AG04450 (cell line): Measurements from ENCODE around the gene PPFIA1. TPM values are rescaled to one million over a fixed set of nuclear protein-coding genes. Genes with fewer than 3 reads are reported as not detected.
"Not testable (repeated sequence)": the region's sequence is repeated elsewhere in the genome, so short reads cannot be mapped to it uniquely, and the experiment has no call there.

ENCODE experiments used
- CTCF ChIA-PET: fragments of 300-600, 350-600 bp; formaldehyde crosslinking; extraction: SDS; loops from one replicate; lab custom pipeline; 2022; ENCODE audit warnings: antibody characterized with exemption, inconsistent platforms; lab: Charles Lee
- POLR2A ChIA-PET: fragments of 350-600 bp; formaldehyde crosslinking; extraction: SDS; loops from one replicate; lab custom pipeline; 2021; ENCODE audit warnings: antibody characterized with exemption, inconsistent platforms; lab: Yijun Ruan, JAX
- DNase-seq: peaks from one replicate; pipeline ENCODE4 v3.0.0-alpha.2; 2011; ENCODE audit warnings: low read depth, low spot score
- H3K27ac ChIP-seq: one replicate; pipeline ENCODE4 v1.5.1; 2012; ENCODE audit warnings: low read depth, low read length, control low read depth
- H3K27me3 ChIP-seq: one replicate; pipeline ENCODE4 v1.6.0; 2012; ENCODE audit warnings: low read length; ENCODE audit not compliant: control insufficient read depth, insufficient read depth
- H3K4me3 ChIP-seq: 2 replicates; pipeline ENCODE4 v1.5.1; 2011; ENCODE audit warnings: mild to moderate bottlenecking, low read depth, low read length, control low read depth
- H3K9me3 ChIP-seq: 2 replicates; pipeline ENCODE4 v1.5.1; 2012; ENCODE audit warnings: low read length; ENCODE audit not compliant: control insufficient read depth, insufficient read depth
- polyA plus RNA-seq: library from polyadenylated mRNA; depleted of rRNA; stranded (reverse); fragments of >200 nt; gene quantifications from 2 replicates; pipeline ENCODE4 v1.2.3, GENCODE V29; 2011
- TF ChIP-seq, protein P1 (sequence below): IDR thresholded peaks from 2 replicates; pipeline ENCODE4 v1.5.1; 2011; ENCODE audit warnings: low read depth, low read length, control low read depth, inconsistent platforms

PPFIA1 gene
- polyA plus RNA-seq, 1 experiment = 39.9 TPM

DNA sequence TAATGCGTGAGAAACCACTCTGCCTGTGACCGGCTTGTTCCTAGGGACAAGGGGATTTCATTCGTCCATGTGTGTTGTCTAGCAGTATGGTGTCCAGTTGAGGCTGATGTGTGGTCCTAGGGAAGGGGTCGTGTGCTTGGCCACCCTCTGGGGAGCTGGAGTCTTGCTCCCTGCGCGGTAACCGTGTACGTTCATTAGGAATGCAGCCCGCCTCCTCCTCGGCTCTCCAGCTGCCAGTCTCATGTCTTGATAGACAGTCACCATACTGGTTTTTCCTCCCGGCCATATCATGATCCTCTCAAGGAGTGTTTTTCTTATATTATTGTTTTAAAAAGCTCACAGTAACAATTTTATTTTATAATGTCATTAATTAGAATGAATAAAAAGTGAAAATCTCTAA lies 133.8 kb downstream of the PPFIA1 start:
- TF ChIP-seq, protein P1, sequence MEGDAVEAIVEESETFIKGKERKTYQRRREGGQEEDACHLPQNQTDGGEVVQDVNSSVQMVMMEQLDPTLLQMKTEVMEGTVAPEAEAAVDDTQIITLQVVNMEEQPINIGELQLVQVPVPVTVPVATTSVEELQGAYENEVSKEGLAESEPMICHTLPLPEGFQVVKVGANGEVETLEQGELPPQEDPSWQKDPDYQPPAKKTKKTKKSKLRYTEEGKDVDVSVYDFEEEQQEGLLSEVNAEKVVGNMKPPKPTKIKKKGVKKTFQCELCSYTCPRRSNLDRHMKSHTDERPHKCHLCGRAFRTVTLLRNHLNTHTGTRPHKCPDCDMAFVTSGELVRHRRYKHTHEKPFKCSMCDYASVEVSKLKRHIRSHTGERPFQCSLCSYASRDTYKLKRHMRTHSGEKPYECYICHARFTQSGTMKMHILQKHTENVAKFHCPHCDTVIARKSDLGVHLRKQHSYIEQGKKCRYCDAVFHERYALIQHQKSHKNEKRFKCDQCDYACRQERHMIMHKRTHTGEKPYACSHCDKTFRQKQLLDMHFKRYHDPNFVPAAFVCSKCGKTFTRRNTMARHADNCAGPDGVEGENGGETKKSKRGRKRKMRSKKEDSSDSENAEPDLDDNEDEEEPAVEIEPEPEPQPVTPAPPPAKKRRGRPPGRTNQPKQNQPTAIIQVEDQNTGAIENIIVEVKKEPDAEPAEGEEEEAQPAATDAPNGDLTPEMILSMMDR = no peak
- H3K27ac ChIP-seq = no peak overlapping the region
- no peaks in the 10 kb centered on the region for H3K9me3 ChIP-seq
- CTCF ChIA-PET = no interaction called here
- H3K4me3 ChIP-seq = no peak overlapping the region
- no peaks in the 10 kb centered on the region for H3K27me3 ChIP-seq
- POLR2A ChIA-PET = no interaction called here
- no peak for DNase-seq

DNA sequence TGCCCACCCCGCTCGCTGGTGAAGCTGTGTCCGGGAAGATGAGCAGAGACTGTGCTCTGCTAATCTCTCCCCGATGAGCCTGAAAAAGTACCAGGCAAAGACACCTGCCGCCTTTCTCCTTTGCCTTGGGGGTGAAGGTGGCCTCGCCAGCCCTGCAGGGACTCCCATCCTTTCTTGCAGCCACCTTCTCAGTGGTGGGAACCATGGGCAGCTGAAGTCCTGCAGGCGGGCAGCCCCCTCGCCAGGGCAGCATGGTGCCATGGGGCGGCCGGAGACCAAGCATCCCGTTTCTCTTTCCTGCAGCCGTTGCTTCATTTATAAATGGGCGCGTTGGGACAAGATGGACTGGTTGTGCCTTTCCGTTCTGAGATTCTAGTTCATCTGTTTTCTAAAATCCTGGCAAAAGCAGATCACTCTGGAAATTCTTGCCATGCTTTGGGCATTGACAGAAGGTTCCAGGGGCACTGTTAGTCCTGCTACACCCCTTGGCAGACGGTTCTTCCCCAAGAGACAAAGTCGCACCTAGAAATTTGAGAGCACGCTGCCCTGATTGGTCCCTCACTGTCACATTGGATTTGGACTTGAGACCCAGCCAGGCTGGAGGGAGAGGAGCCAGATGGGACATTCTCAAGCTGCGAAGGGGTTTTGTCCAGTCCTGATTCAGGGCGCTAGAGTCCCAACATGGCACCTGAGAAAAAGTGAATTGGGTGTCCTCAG lies 135.3 kb downstream of the PPFIA1 start:
- CTCF ChIA-PET = no interaction called here
- Histone ChIP-seq H3K4me3 (no peak overlapping the region), H3K27ac (no peak overlapping the region), H3K9me3 (no peaks in the 10 kb centered on the region), H3K27me3 (no peaks in the 10 kb centered on the region)
- DNase-seq = no peak
- TF ChIP-seq, protein P1 = no peak
- POLR2A ChIA-PET = interaction anchor here (0.6 kb wide), 1 partner anchor 13 kb away, joined by 3 read pairs; no protein-coding TSS in a partner anchor

DNA sequence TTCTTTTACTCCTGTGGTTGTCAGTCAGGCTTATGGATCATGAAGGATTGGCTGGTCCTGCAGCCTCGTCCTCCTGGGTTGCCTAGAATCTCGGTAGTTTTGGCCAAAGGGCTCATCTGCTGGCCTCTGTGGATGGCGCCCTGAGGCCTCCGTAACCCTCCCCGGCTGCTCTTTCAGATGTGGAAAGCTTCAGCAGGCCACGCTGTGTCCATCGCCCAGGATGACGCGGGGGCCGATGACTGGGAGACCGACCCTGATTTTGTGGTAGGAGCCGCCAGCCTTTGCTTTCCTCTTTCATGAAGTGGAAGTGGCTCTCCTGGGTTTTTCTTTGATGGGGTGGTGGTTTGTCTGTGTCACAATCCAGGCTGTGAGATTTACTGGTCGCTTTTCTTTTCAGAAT lies 136.6 kb downstream of the PPFIA1 start:
- Histone ChIP-seq H3K27me3 (no peaks in the 10 kb centered on the region), H3K9me3 (no peaks in the 10 kb centered on the region), H3K4me3 (no peak overlapping the region), H3K27ac (no peak overlapping the region)
- ChIA-PET CTCF (no interaction called here), POLR2A (interaction anchor here (0.6 kb wide), 1 partner anchor 331 kb away, joined by 4 read pairs; no protein-coding TSS in a partner anchor)
- DNase-seq = no peak
- TF ChIP-seq, protein P1 = no peak

DNA sequence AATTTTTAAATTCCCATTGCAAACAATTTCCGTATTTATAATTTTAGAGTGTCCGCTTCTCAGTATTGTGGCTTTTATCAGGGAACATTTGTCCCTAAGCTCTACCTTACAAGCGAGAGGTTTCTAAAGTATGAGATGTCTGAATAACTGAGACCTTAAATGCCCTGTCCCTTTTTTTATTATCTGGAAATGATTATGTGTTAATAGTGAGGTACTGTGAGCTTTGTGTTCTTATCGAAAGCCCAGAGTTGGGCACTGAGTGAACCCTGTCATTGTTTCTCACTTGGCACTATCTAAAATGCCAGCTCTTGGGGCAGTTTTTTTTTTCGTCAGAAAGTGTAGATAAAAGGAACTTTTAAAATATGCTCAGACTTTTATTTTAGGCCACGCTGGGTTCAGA lies 137.3 kb downstream of the PPFIA1 start:
- no peaks in the 10 kb centered on the region for H3K9me3 ChIP-seq
- no peaks in the 10 kb centered on the region for H3K27me3 ChIP-seq
- ChIA-PET CTCF (no interaction called here), POLR2A (no interaction called here)
- no peak overlapping the region for H3K4me3 ChIP-seq
- H3K27ac ChIP-seq = no peak overlapping the region
- no peak for DNase-seq
- TF ChIP-seq, protein P1 = no peak

DNA sequence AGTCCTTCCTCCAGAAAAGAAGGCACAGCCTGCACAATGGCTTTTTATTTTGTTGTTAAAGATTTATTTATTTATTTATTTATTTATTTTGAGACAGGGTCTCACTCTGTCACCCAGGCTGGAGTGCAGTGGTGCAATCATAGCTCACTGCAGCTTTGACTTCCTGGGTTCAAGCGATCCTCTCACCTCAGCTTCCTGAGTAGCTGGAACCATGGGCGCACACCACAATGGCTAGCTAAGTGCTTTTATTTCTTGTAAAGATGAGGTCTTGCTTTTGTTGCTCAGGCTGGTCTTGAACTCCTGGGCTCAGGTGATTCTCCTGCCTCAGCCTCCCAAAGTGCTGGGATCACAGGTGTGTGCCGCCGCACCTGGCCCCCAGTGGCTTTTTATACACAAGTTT lies 137.8 kb downstream of the PPFIA1 start:
- DNase-seq, CTCF ChIA-PET, H3K4me3 ChIP-seq, H3K9me3 ChIP-seq, H3K27me3 ChIP-seq, H3K27ac ChIP-seq: not testable (repeated sequence)
- POLR2A ChIA-PET = interaction anchor here (0.6 kb wide), 1 partner anchor 18 kb away, joined by 5 read pairs; no protein-coding TSS in a partner anchor
